Medulla oblongata (tissue), 1 donor: Measurements from ENCODE around the gene CABLES1.
A peak's percentile ranks its signal among the peaks of the same experiment; 100 is the strongest.
"Not testable (repeated sequence)": the region's sequence is repeated elsewhere in the genome, so short reads cannot be mapped to it uniquely, and the experiment has no call there.

Source experiments
- DNase-seq: peaks from one replicate; pipeline ENCODE4 v3.0.0-alpha.2; 2015; ENCODE audit errors: extremely low spot score

CABLES1 gene

GRCh38 chr18:23241833-23242496, 106.7 kb downstream of the CABLES1 start:
- DNase-seq: not testable (repeated sequence)

- peak; percentile 42 for DNase-seq
These were observed 107.9 kb downstream of the CABLES1 start for GRCh38 chr18:23243178-23243577.

GRCh38 chr18:23243816-23244215, 108.5 kb downstream of the CABLES1 start:
- no peak for DNase-seq

- no peak for DNase-seq
These were observed 109.1 kb downstream of the CABLES1 start for GRCh38 chr18:23244401-23244800.

GRCh38 chr18:23245461-23245860, 110.2 kb downstream of the CABLES1 start:
- DNase-seq: no peak

- DNase-seq: no peak
These were observed 112.0 kb downstream of the CABLES1 start for GRCh38 chr18:23247331-23247730.

- no peak for DNase-seq
These were observed 112.6 kb downstream of the CABLES1 start for GRCh38 chr18:23247896-23248295.

- no peak for DNase-seq
These were observed 113.5 kb downstream of the CABLES1 start for GRCh38 chr18:23248826-23249225.

GRCh38 chr18:23249348-23249747, 114.1 kb downstream of the CABLES1 start:
- no peak for DNase-seq

GRCh38 chr18:23250893-23251656, 115.8 kb downstream of the CABLES1 start:
- DNase-seq: no peak

GRCh38 chr18:23253630-23254029, 118.3 kb downstream of the CABLES1 start:
- no peak for DNase-seq

GRCh38 chr18:23257137-23257536, 121.9 kb downstream of the CABLES1 start:
- DNase-seq: no peak

- no peak for DNase-seq
These were observed 122.6 kb downstream of the CABLES1 start for GRCh38 chr18:23257686-23258565.

- no peak for DNase-seq
These were observed 123.5 kb downstream of the CABLES1 start for GRCh38 chr18:23258566-23259469.

GRCh38 chr18:23259701-23260681, 124.7 kb downstream of the CABLES1 start:
- DNase-seq: peak; percentile 53

- no peak for DNase-seq
These were observed 125.8 kb downstream of the CABLES1 start for GRCh38 chr18:23260926-23261590.

GRCh38 chr18:23263551-23264235, 128.4 kb downstream of the CABLES1 start:
- no peak for DNase-seq

- no peak for DNase-seq
These were observed 130.6 kb downstream of the CABLES1 start for GRCh38 chr18:23265682-23266399.
